ENCODE data around the gene LMF2. TPM values are rescaled to one million over a fixed set of nuclear protein-coding genes. Genes with fewer than 3 reads are reported as not detected.
"Not testable (repeated sequence)": the region's sequence is repeated elsewhere in the genome, so short reads cannot be mapped to it uniquely, and the experiment has no call there.

Gene LMF2
- polyA plus RNA-seq, 3 donors from 2014 or later, result 16.3 to 40.4 (median 20.1) TPM

GRCh38 chr22:50544078-50544745 is 36.7 kb upstream of the LMF2 start:
- peaks cover 50 to 55% of the 10 kb centered on the region in 2 donors for H3K4me1 Mint-ChIP-seq
- no peaks in the 10 kb centered on the region for H3K9me3 Mint-ChIP-seq
- DNase-seq, result peak; percentile 88 to 92 (median 88)
- H3K4me3 Mint-ChIP-seq, result peak overlapping the region; percentile 66 to 74 (median 72)
- peak overlapping the region; percentile 82 to 90 (median 88) for H3K27ac Mint-ChIP-seq
- H3K27me3 Mint-ChIP-seq (ENCODE audit: low read depth in 3 of 3), result peaks cover 2 to 13% (median 8%) of the 10 kb centered on the region in 3 donors
- H3K36me3 Mint-ChIP-seq, result no peaks in the 10 kb centered on the region

GRCh38 chr22:50542416-50542927 is 35.0 kb upstream of the LMF2 start:
- no peak for DNase-seq

GRCh38 chr22:50541667-50542026 is 34.1 kb upstream of the LMF2 start:
- not testable (repeated sequence) for H3K4me3 Mint-ChIP-seq, H3K9me3 Mint-ChIP-seq, DNase-seq, H3K36me3 Mint-ChIP-seq
- H3K27me3 Mint-ChIP-seq (ENCODE audit: low read depth in 3 of 3), result peaks cover 2 to 13% (median 8%) of the 10 kb centered on the region in 3 donors
- peak overlapping the region; percentile 60 to 98 (median 90) for H3K27ac Mint-ChIP-seq
- peaks cover 55 to 64% of the 10 kb centered on the region in 2 donors for H3K4me1 Mint-ChIP-seq

More at GRCh38 chr22:50542416-50542927, 35.0 kb upstream of the LMF2 start:
- peak overlapping the region in 5 of 6 donors; percentile 88 to 98 (median 91) for H3K27ac Mint-ChIP-seq
- peaks cover 2 to 13% (median 8%) of the 10 kb centered on the region in 3 donors for H3K27me3 Mint-ChIP-seq (ENCODE audit: low read depth in 3 of 3)
- peak overlapping the region in 3 of 5 donors; percentile 6 to 54 (median 41) for H3K4me3 Mint-ChIP-seq
- peaks cover 56 to 64% of the 10 kb centered on the region in 2 donors for H3K4me1 Mint-ChIP-seq
- no peaks in the 10 kb centered on the region for H3K9me3 Mint-ChIP-seq
- no peaks in the 10 kb centered on the region for H3K36me3 Mint-ChIP-seq

GRCh38 chr22:50540381-50540780 is 32.9 kb upstream of the LMF2 start:
- peak overlapping the region; percentile 88 to 98 (median 94) for H3K27ac Mint-ChIP-seq
- no peaks in the 10 kb centered on the region for H3K36me3 Mint-ChIP-seq
- H3K4me1 Mint-ChIP-seq, result peaks cover 46 to 55% of the 10 kb centered on the region in 2 donors
- no peaks in the 10 kb centered on the region for H3K9me3 Mint-ChIP-seq
- DNase-seq, result no peak
- H3K27me3 Mint-ChIP-seq (ENCODE audit: low read depth in 3 of 3), result peaks cover 2 to 13% (median 6%) of the 10 kb centered on the region in 3 donors
- peak overlapping the region in 4 of 5 donors; percentile 25 to 53 (median 39) for H3K4me3 Mint-ChIP-seq

GRCh38 chr22:50537765-50538164 is 30.3 kb upstream of the LMF2 start:
- Mint-ChIP-seq H3K36me3 (no peaks in the 10 kb centered on the region), H3K4me3 (peak overlapping the region in 2 of 5 donors; percentile 27 to 53), H3K9me3 (peaks cover 0 to 1% (median 0%) of the 10 kb centered on the region in 6 donors), H3K4me1 (peaks cover 30 to 38% of the 10 kb centered on the region in 2 donors), H3K27me3 (ENCODE audit: low read depth in 3 of 3) (peaks cover 2 to 13% (median 9%) of the 10 kb centered on the region in 3 donors), H3K27ac (peak overlapping the region; percentile 89 to 99 (median 96))
- DNase-seq, result no peak

GRCh38 chr22:50536226-50536625 is 28.7 kb upstream of the LMF2 start:
- Mint-ChIP-seq H3K27ac (peak overlapping the region in 3 of 6 donors; percentile 16 to 49 (median 34)), H3K9me3 (peaks cover 0 to 1% (median 0%) of the 10 kb centered on the region in 6 donors), H3K4me3 (no peak overlapping the region), H3K27me3 (ENCODE audit: low read depth in 3 of 3) (peaks cover 2 to 17% (median 8%) of the 10 kb centered on the region in 3 donors), H3K36me3 (no peaks in the 10 kb centered on the region), H3K4me1 (peaks cover 27 to 33% of the 10 kb centered on the region in 2 donors)
- no peak for DNase-seq

GRCh38 chr22:50535113-50535512 is 27.6 kb upstream of the LMF2 start:
- DNase-seq, result no peak
- Mint-ChIP-seq H3K9me3 (peaks cover 0 to 1% (median 0%) of the 10 kb centered on the region in 6 donors), H3K36me3 (no peaks in the 10 kb centered on the region), H3K27me3 (ENCODE audit: low read depth in 3 of 3) (peaks cover 0 to 22% (median 10%) of the 10 kb centered on the region in 3 donors), H3K27ac (no peak overlapping the region), H3K4me1 (peaks cover 20 to 22% of the 10 kb centered on the region in 2 donors), H3K4me3 (no peak overlapping the region)

GRCh38 chr22:50533856-50534711 is 26.6 kb upstream of the LMF2 start:
- Mint-ChIP-seq H3K4me3 (peak overlapping the region in 2 of 5 donors; percentile 48 to 58), H3K4me1 (peaks cover 10 to 12% of the 10 kb centered on the region in 2 donors), H3K27ac (peak overlapping the region in 4 of 6 donors; percentile 46 to 91 (median 54)), H3K27me3 (ENCODE audit: low read depth in 3 of 3) (peaks cover 0 to 16% (median 10%) of the 10 kb centered on the region in 3 donors)
- not testable (repeated sequence) for H3K36me3 Mint-ChIP-seq, H3K9me3 Mint-ChIP-seq, DNase-seq

- Mint-ChIP-seq H3K4me3 (peak overlapping the region; percentile 48 to 61 (median 59)), H3K9me3 (peaks cover 0 to 1% (median 0%) of the 10 kb centered on the region in 6 donors), H3K36me3 (no peaks in the 10 kb centered on the region), H3K4me1 (peaks cover 10 to 11% of the 10 kb centered on the region in 2 donors), H3K27me3 (ENCODE audit: low read depth in 3 of 3) (peaks cover 0 to 19% (median 10%) of the 10 kb centered on the region in 3 donors), H3K27ac (peak overlapping the region in 5 of 6 donors; percentile 55 to 91 (median 74))
- no peak for DNase-seq
These were observed 25.6 kb upstream of the LMF2 start for GRCh38 chr22:50532824-50533796.

GRCh38 chr22:50531962-50532674 is 24.6 kb upstream of the LMF2 start:
- DNase-seq, result no peak
- H3K27me3 Mint-ChIP-seq (ENCODE audit: low read depth in 3 of 3), result peaks cover 0 to 19% (median 10%) of the 10 kb centered on the region in 3 donors
- H3K27ac Mint-ChIP-seq, result peak overlapping the region in 5 of 6 donors; percentile 26 to 91 (median 53)
- H3K9me3 Mint-ChIP-seq, result peaks cover 0 to 1% (median 0%) of the 10 kb centered on the region in 6 donors
- H3K36me3 Mint-ChIP-seq, result no peaks in the 10 kb centered on the region
- H3K4me3 Mint-ChIP-seq, result peak overlapping the region; percentile 83 to 92 (median 89)
- H3K4me1 Mint-ChIP-seq, result peaks cover 15 to 19% of the 10 kb centered on the region in 2 donors

- Mint-ChIP-seq H3K9me3 (peaks cover 0 to 1% (median 0%) of the 10 kb centered on the region in 6 donors), H3K4me1 (peaks cover 19 to 24% of the 10 kb centered on the region in 2 donors), H3K27ac (peak overlapping the region; percentile 89 to 97 (median 92)), H3K4me3 (peak overlapping the region; percentile 83 to 92 (median 89)), H3K27me3 (ENCODE audit: low read depth in 3 of 3) (peaks cover 0 to 19% (median 10%) of the 10 kb centered on the region in 3 donors), H3K36me3 (no peaks in the 10 kb centered on the region)
- DNase-seq, result peak; percentile 50 to 62 (median 60)
These were observed 24.1 kb upstream of the LMF2 start for GRCh38 chr22:50531546-50531961.

All from immature natural killer cell (primary cell).